Left lobe of liver (tissue), 2 donors: ENCODE results near the gene MSLN. TPM values are rescaled to one million over a fixed set of nuclear protein-coding genes. Genes with fewer than 3 reads are reported as not detected.
A peak's percentile ranks its signal among the peaks of the same experiment; 100 is the strongest.

Experiments
- ATAC-seq: fragments of 200-7000 bp; cut with Tn5 transposase; one replicate; pipeline ENCODE4 v1.9.1; 2020; ENCODE audit warnings: mild to moderate bottlenecking, moderate library complexity
- DNase-seq: peaks from one replicate; pipeline ENCODE4 v3.0.0-alpha.2; 2020; ENCODE audit warnings: low spot score
- total RNA-seq: library from RNA; stranded (reverse); gene quantifications from one replicate; pipeline ENCODE4 v1.2.1, GENCODE V29; 2021
- donor health status: DM: no; HTN: no; CAD: no; lungs with moderate emphysema.
- donor health status: DM: no; HTN: yes; CAD: no.

Gene MSLN
- total RNA-seq, 1 donor from 2014 or later, result 0.08 TPM

GRCh38 chr16:722835-723633 is 37.5 kb upstream of the MSLN start:
- no peak for DNase-seq
- ATAC-seq, result no peak

GRCh38 chr16:723695-724094 is 36.8 kb upstream of the MSLN start:
- no peak for ATAC-seq
- no peak for DNase-seq

DNA sequence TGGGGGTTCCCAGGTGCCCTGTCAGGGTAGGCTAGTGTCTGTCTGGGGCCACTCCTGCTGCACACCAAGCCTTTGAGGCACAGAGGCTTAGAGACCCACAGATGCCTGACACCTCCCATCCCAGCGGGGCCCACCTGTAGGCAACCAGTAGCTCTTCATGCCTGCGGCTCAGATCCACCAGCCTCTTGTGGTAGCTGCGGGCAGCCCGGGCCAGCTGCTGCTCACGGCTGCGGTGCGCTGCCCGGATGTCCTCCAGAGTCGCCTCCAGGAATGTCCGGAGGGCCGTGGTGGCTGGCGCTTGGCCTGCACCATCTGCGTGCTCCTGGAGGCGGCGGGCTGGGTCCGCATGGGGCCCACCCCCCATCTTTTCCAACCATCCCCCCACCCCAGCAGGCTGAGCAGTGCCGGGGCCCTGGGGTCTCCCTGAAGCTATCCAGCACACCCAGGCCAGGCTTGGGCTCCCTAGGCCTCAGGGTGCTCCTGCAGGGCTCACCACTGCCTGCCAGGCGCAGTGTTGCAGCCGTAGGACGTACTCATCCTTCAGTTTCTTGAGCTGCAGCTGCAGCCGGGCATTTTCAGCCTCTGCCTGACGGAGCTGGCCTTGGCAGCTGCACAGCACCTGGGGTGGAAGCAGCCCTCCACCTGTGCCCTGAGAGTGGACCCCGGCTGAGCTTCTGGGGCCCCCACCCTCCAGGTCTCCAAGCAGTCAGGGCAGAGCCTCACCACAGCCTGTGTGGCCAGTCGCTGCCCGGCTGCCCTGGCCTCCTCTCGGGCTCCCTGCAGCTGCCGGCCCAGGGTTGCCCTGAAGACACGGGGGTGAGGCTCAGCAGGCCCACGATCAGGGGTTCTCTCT is 36.1 kb upstream of the MSLN start:
- DNase-seq (no peak), ATAC-seq (no peak)

DNA sequence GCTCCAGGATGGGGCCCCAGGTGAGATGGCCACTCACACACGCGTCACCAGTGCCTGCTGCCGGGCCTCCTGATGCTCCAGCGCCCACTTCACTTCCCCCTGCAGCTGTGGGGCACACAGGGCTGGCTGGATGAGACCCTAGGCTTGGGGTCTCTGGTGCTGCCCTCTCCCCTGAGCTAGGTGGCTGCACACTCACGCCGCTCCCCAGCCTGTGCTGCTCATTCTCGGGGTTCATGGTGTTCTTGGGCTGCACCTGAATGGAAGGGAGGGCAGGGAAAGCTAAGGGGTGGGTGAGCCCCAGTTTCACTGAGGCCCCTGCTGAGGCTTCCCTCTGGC is 35.5 kb upstream of the MSLN start:
- no peak for ATAC-seq

DNA sequence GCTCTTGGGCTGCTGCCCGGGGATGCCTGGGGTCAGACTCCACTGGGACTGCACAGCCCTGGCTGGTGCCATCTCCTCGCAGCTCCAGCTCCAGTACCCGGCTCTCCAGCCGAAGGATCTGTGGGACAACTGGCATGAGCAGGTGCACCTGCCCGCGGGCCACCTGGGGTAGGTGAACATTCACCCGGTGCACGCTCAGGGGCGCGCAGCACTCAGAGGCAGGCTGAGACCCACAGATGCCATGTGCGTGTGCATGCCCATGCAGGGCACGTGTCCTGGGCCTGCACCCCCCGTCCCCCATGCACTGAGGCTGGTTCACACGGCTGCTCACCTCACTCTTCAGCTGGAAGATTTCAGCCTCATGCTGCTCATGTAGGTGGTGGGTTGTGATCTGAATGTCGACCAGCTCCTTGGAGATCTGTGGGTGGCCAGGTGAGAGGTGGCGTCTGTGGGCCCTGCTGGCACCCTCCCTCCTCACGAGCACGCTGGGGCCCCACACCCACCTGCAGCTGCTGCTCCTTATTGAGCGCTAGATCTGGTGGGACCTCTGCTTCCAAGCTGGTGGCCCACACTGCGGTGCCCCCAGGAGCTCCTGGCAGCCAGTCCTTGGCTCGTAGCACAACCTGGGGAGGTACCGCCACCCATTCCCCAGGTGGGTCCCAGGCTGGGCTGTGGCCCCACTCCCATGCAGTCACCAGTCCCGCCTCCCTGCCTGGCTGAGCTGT is 34.9 kb upstream of the MSLN start:
- DNase-seq, result no peak

More for the DNA sequence above, 35.5 kb upstream of the MSLN start:
- DNase-seq, result no peak

GRCh38 chr16:726188-726437 is 34.4 kb upstream of the MSLN start:
- no peak for DNase-seq
- no peak for ATAC-seq

More for the DNA sequence above, 34.9 kb upstream of the MSLN start:
- ATAC-seq, result peak; percentile 31

DNA sequence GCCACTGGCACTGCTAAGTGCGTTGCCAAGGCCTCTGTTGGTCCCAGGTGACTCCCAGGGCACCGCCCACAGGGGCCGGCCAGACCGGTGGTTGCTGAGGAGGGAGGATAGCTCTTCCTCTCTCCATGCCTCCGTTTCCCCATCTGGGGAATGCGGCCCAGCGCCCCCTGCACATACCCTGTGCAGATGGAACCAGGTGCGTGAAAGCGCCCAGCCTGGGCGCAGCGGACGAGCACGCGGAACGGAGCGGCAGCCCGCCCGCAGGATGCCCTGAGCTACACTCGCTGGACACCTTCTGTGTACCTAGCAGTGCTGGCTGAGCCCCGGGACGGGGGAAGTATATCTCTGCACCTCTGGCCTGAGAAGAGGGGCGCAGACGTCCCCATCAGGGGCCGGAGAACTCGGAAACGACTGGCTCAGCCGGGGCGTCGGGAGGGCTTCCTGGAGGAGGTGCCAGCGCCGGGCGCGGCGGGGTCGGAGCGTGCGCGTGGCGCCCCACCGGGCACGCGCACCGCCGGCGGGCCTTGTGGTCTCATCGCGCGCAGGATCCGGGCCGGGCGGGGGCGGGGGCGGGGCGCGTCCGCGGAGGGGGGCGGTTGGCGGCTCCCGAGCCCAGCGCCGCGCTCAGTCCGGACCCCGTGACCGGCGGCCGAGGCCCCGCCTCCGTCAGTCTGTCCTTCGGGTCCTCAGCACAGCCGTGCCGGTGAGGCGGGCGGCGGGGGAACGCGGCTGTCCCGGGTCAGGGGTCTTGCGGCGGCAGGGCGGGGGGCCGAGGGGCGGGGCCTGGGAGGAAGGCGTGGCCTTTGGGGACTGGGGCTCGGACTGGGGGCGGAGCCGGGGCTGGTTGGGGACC is 33.9 kb upstream of the MSLN start, which contains the start of the genes CCDC78 and HAGHL:
Gene CCDC78, minus strand, starts transcription at position 6 of the 853 bp plus-strand sequence. CDS start 76 bp downstream, outside the sequence.
Gene HAGHL, plus strand, starts transcription at position 669 of the 853 bp plus-strand sequence. CDS start 404 bp downstream, outside the sequence.
- DNase-seq (no peak), ATAC-seq (peak; percentile 28)

- ATAC-seq, result no peak
- DNase-seq, result no peak
These were observed 33.1 kb upstream of the MSLN start for GRCh38 chr16:727291-727977.

DNA sequence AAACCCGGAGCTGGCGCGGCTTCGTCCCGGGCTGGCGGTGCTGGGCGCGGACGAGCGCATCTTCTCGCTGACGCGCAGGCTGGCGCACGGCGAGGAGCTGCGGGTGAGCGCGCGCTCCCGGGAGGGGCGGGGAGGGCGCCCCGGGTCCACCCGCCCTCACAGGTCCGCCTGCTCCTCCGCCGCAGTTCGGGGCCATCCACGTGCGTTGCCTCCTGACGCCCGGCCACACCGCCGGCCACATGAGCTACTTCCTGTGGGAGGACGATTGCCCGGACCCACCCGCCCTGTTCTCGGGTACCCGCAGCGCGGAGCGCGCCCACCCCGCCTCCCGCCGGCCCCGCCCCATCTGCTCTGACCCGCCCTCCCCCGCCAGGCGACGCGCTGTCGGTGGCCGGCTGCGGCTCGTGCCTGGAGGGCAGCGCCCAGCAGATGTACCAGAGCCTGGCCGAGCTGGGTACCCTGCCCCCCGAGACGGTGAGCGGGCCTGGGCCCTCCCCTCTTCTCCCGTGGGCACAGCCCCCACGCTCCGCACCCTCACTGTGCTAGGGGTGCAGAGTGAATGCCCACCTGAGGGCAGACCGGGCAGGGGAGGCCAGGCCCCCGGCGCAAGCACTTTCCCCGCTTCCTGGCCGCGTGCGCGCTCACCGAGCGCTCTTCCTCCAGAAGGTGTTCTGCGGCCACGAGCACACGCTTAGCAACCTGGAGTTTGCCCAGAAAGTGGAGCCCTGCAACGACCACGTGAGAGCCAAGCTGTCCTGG is 32.2 kb upstream of the MSLN start:
- ATAC-seq, result peak; percentile 47
- no peak for DNase-seq

GRCh38 chr16:728890-729744 is 31.4 kb upstream of the MSLN start:
- DNase-seq (no peak), ATAC-seq (no peak)

GRCh38 chr16:729768-730665 is 30.5 kb upstream of the MSLN start:
- no peak for ATAC-seq
- no peak for DNase-seq

DNA sequence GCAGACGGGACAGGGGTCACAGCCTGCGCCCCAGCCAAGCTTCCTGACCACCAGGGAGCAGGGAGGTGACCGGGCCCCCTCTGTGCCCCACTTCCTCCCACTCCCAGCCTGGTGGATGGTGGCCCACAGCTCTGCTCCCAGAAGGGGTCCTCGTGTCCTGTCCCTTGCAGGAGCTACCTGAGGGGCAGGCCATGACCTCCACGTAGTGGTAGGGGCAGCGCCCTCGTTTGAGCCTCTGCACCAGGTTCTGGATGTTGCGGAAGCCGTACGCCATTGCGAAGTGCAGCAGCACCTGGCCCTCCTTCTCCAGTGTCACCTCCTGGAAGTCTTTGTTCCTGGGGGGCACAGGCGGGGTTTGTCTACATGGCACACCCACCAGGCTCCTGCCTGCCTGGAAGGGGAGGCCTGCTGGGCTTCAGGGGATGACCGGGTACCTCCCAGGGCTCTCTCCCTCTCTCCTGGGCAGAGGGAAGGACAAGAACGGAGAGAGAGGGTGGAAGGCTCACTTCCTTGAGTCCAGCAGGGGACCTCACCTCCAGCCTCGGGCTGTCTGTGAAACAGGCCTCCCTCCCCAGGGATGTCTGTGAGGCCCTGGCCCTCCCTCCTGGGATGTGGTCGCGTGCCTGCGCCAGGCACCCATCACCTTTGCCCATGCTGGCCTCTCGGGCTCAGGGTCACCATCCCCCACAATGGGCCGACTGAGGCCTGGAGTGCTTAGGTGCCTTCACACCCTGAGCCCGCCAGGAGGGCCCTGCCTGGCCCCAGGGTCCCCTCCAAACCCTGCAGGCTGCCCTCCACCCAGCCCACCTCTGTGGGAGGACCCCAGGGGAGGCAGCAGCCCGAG is 29.6 kb upstream of the MSLN start:
- DNase-seq (no peak), ATAC-seq (no peak)

- no peak for ATAC-seq
- DNase-seq, result no peak
These were observed 28.2 kb upstream of the MSLN start for GRCh38 chr16:732332-732731.

GRCh38 chr16:732936-733335 is 27.6 kb upstream of the MSLN start:
- DNase-seq (no peak), ATAC-seq (no peak)

DNA sequence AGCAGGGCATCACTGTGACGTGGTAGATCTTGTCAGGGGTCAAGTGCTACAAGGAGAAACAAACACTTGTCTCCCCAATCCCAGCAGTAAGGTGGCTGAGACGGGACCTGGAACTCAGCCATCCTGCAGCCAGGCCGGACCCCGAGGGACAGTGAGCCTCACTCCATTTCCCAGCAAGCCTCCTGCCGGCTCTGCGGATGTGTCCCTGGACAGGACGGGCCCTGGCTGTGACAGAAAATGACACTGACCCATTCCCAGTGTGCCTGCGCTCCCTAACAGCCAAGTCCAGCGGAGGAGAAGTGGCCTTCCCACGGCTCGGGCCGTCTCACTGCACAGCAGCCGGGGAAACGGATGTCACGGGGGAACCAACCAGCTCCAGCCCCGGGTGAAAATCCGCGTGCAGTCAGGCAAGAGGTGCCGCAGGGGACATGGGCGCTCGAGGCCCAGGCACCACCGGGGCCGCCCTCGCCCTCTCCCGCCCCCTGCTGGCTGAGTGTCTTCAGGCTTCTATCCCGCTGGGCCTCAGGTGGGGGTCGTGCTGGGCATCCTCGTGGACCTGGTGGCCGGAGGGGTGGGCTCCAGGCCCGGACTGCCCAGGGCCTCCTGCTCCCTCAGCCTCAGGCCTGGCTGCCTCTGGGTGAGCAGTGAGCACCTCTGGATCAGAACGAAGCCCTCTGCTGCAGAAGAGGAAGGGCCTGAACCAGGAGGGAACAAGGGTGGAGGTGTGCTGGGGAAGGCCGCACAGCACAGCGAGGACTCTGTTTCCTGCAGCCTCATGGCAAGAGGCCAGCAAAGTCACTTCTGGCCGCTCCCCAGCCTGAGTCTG is 26.9 kb upstream of the MSLN start:
- no peak for ATAC-seq
- DNase-seq, result no peak
